HUES64 (cell line): ENCODE measurements around the gene MYH6.
"Not testable (repeated sequence)": the region's sequence is repeated elsewhere in the genome, so short reads cannot be mapped to it uniquely, and the experiment has no call there.

Experiments
- H3K27ac ChIP-seq: 2 replicates; pipeline ENCODE4 v1.7.0; 2013; ENCODE audit warnings: low read depth, low read length, inconsistent platforms
- H3K27me3 ChIP-seq: 2 replicates; pipeline ENCODE4 v1.6.1; 2013; ENCODE audit warnings: mild to moderate bottlenecking, low read length; ENCODE audit not compliant: insufficient read depth
- H3K36me3 ChIP-seq: 2 replicates; pipeline ENCODE4 v1.6.1; 2013; ENCODE audit warnings: mild to moderate bottlenecking, low read length; ENCODE audit not compliant: insufficient read depth
- H3K4me1 ChIP-seq: 2 replicates; pipeline ENCODE4 v1.6.1; 2013; ENCODE audit warnings: mild to moderate bottlenecking, low read length, moderate library complexity; ENCODE audit not compliant: insufficient read depth
- H3K4me3 ChIP-seq: 2 replicates; pipeline ENCODE4 v1.5.1; 2013; ENCODE audit warnings: mild to moderate bottlenecking, low read length, moderate library complexity
- H3K9ac ChIP-seq: 2 replicates; pipeline ENCODE4 v1.6.1; 2013; ENCODE audit warnings: mild to moderate bottlenecking, low read depth, low read length
- H3K9me3 ChIP-seq: 2 replicates; pipeline ENCODE4 v1.6.1; 2013; ENCODE audit warnings: low read depth, low read length; ENCODE audit not compliant: insufficient read depth
- WGBS: fragments of 150-250, 120-280 bp; methylation state at CpG from one replicate; pipeline ENCODE4 v1.1.7; 2013; ENCODE audit warnings: missing lambda C conversion rate; 5-methylcytosine and 5-hydroxymethylcytosine counted together

Gene MYH6

DNA sequence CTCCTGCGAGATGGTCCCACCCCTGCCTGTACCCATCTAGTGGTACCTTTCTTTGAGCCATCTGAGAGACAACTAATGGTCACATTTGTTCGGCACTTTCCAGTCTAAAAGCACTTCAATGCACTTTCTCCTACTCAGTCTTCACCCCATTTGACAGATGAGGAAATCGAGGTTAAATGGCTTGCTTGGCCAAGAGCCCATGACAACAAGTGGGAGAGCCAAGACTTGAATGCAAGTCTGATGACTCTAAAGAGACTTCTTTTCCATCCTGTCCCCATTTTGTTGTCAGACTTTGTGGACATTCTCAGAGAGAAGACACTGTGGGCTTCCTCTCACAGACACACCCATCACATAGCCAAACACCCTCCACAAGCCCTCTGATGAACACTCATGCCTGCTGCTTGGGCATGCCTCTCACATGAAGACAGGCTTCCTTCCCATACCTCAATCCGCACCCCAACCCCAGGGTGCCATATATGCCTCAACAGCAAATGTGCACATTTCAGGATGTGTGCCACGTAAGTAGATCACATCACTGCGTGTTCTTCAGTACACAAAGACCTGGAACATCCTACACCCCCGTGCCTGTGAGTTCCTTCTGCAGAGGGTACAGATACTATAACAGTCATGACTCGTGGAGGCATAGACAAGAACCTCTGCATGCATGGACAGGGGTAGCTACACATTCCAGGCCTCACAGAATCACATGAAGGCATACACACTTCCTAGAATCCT is 26.6 kb upstream of the MYH6 start:
- H3K27me3 ChIP-seq, result no peaks in the 10 kb centered on the region
- H3K9me3 ChIP-seq, result no peaks in the 10 kb centered on the region
- H3K9ac ChIP-seq, result no peak overlapping the region
- H3K27ac ChIP-seq, result no peak overlapping the region
- 91% methylated on average over 8 of the region's 8 CpGs for WGBS
- no peaks in the 10 kb centered on the region for H3K36me3 ChIP-seq
- peaks cover 27% of the 10 kb centered on the region; the same call in 1 of the 2 replicates for H3K4me1 ChIP-seq
- H3K4me3 ChIP-seq, result no peak overlapping the region

DNA sequence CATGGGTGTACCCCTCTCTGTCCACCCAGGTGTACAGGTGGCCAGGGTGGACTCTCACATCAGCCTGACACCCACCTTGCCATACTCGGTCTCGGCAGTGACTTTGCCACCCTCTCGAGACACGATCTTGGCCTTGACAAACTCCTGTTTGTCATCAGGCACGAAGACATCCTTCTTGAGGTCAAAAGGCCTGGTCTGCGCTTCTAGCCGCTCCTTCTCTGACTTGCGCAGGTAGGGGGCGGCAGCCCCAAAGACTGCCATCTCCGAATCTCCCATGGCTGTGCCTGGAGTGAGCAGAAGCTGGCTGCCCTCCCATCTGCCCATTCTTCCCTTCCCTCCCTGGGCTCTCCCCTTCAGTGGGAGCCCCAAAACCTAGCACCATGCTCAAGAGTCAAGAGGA is 25.4 kb upstream of the MYH6 start:
- WGBS, result 79% methylated on average over 10 of the region's 10 CpGs
- Histone ChIP-seq H3K36me3 (no peaks in the 10 kb centered on the region), H3K27me3 (no peaks in the 10 kb centered on the region), H3K27ac (no peak overlapping the region), H3K9ac (no peak overlapping the region), H3K9me3 (no peaks in the 10 kb centered on the region), H3K4me1 (peaks cover 22% of the 10 kb centered on the region; the same call in 1 of the 2 replicates), H3K4me3 (no peak overlapping the region)

DNA sequence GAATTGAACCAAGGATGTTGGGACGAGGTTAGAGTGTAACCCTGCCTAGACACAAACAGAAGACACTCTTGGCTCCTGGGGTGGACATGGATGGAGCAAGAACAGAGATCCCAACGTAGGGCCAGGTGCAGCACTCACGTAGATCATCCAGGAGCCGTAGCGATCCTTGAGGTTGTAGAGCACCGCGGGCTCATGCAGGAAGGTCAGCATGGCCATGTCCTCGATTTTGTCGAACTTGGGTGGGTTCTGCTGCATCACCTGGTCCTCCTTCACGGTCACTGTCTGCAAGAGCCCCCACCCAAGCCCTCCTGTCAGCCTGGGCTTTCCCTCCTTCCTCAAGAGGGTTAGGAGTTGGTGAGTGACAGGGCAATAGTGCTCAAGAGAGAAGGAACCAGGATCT is 24.9 kb upstream of the MYH6 start:
- Histone ChIP-seq H3K27ac (no peak overlapping the region), H3K27me3 (0 out of 2 replicates have a peak, but pooled peaks cover under 1% of the 10 kb centered on the region)
- WGBS, result 92% methylated on average over 10 of the region's 10 CpGs

DNA sequence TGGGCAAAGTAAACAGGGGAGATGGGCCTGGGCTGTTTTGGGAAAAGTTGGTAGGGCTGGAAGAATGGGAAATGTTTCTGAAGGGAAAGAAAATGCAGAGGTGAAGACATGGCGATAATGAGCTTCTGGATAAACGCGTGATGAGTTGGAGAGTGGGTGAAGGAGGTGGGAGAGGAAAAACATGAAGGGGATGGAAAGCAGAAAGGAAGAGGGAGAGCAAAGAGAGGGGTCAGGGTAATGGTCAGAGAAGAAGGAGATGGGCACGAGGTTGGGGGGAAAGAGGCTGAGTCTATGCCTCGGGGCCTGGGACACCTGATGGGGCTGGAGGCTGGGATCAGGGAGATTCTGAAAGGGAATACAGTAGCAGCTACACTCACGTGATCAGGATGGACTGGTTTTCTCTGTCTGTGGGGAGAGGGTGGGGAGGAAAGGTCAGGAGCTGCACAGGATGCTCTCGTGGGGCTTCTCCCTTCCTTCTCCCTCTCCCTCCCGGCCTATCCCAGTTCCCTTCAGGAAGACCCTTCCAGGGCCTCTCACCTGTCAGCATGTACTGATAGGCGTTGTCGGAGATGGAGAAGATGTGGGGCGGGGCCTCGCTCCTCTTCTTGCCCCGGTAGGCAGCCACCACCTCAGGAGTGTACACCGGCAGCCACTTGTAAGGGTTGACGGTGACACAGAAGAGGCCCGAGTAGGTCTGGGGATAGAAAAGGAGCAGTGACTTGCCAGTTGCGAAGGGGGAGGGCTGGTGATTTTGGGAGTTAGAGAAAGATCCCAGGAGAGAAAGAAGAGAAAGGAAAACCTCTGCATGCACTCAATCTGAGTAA is 24.2 kb upstream of the MYH6 start:
- Histone ChIP-seq H3K27me3 (0 out of 2 replicates have a peak, but pooled peaks cover 4% of the 10 kb centered on the region), H3K4me3 (no peak overlapping the region), H3K9me3 (no peaks in the 10 kb centered on the region), H3K27ac (no peak overlapping the region), H3K4me1 (peaks cover 11% of the 10 kb centered on the region; the same call in 1 of the 2 replicates), H3K9ac (no peak overlapping the region), H3K36me3 (no peaks in the 10 kb centered on the region)
- WGBS, result 88% methylated on average over 15 of the region's 17 CpGs

More for the DNA sequence above, 24.9 kb upstream of the MYH6 start:
- no peak overlapping the region for H3K9ac ChIP-seq
- no peaks in the 10 kb centered on the region for H3K9me3 ChIP-seq
- peaks cover 17% of the 10 kb centered on the region; the same call in 1 of the 2 replicates for H3K4me1 ChIP-seq
- no peaks in the 10 kb centered on the region for H3K36me3 ChIP-seq
- no peak overlapping the region for H3K4me3 ChIP-seq

DNA sequence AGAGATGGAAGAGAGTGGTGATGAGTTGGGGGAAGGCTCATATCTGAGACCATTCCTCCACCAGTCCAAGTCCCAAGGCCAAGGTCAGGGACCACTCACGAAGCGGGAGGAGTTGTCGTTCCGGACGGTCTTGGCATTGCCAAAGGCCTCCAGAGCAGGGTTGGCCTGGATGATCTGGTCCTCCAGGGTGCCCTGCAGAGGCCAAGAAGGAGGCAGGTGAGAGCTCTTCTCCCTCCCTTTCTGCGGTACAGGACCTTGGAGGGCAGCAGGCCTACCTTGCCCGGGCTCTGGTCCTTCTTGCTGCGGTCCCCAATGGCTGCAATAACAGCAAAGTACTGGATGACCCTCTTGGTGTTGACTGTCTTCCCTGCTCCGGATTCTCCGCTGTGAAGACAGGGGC is 23.4 kb upstream of the MYH6 start:
- H3K36me3 ChIP-seq, result no peaks in the 10 kb centered on the region
- H3K4me1 ChIP-seq, result peaks cover 3% of the 10 kb centered on the region; the same call in 1 of the 2 replicates
- H3K27ac ChIP-seq, result no peak overlapping the region
- no peak overlapping the region for H3K4me3 ChIP-seq
- H3K9me3 ChIP-seq, result no peaks in the 10 kb centered on the region
- 0 out of 2 replicates have a peak, but pooled peaks cover 4% of the 10 kb centered on the region for H3K27me3 ChIP-seq
- no peak overlapping the region for H3K9ac ChIP-seq
- 93% methylated on average over 10 of the region's 10 CpGs for WGBS

DNA sequence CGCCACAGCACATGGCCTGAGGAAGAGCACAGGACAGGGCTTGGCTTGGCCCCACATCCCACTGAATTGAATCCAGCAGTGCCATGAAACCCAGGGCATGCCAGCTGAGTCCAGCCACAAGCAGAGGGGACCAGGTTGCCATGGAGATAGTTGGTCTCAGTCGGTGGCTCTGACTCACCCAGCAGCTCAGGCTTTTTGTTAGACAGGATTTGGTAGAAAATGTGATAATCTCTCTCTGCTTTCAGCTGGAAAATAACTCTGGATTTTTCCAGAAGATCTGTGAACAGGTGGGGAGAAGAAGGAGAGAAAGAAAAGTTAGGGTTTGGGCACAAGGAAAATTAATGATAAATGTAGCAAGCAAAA is 22.6 kb upstream of the MYH6 start:
- WGBS, result 63% methylated on average over 2 of the region's 2 CpGs
- Histone ChIP-seq H3K9ac (no peak overlapping the region), H3K27me3 (peaks cover 4% of the 10 kb centered on the region; the same call in 1 of the 2 replicates), H3K4me1 (no peaks in the 10 kb centered on the region; the same call in 1 of the 2 replicates), H3K4me3 (no peak overlapping the region), H3K27ac (no peak overlapping the region), H3K9me3 (no peaks in the 10 kb centered on the region), H3K36me3 (no peaks in the 10 kb centered on the region)

DNA sequence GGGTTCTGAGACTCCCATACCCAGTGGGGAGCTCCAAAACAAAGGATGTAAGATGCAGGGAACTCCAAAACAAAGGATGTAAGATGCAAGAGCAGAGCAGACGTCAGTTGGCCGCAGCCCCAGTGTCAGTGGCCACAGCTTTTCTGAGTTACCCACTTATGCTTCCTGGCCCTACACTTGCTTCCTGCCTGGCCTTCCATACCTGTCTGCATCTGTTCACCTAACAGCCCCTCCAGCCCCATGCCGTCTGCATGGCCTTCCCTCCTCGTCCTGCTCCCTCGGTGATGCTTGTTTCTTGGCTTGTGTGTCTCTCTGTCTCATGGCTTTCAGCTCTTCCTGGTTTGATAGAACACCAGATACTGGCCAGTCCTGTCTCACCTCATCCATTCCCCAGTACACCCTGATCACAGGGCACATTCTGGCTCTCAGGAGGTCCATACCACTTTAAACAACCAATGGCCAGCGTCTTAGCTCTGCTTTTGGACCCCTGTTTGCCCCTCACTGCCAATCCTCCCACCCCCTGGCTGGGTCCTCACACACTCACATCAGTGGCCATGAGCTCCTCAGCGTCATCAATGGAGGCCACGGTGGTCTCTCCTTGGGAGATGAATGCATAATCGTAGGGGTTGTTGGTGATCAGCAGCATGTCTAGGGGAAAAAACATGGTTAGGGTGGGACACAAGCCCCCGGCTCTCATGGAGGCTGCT is 22.1 kb upstream of the MYH6 start:
- WGBS, result 86% methylated on average over 10 of the region's 10 CpGs
- no peaks in the 10 kb centered on the region; the same call in 1 of the 2 replicates for H3K4me1 ChIP-seq
- no peaks in the 10 kb centered on the region for H3K9me3 ChIP-seq
- no peak overlapping the region for H3K27ac ChIP-seq
- no peaks in the 10 kb centered on the region for H3K36me3 ChIP-seq
- no peak overlapping the region for H3K9ac ChIP-seq
- peaks cover 4% of the 10 kb centered on the region; the same call in 1 of the 2 replicates for H3K27me3 ChIP-seq
- H3K4me3 ChIP-seq, result no peak overlapping the region

DNA sequence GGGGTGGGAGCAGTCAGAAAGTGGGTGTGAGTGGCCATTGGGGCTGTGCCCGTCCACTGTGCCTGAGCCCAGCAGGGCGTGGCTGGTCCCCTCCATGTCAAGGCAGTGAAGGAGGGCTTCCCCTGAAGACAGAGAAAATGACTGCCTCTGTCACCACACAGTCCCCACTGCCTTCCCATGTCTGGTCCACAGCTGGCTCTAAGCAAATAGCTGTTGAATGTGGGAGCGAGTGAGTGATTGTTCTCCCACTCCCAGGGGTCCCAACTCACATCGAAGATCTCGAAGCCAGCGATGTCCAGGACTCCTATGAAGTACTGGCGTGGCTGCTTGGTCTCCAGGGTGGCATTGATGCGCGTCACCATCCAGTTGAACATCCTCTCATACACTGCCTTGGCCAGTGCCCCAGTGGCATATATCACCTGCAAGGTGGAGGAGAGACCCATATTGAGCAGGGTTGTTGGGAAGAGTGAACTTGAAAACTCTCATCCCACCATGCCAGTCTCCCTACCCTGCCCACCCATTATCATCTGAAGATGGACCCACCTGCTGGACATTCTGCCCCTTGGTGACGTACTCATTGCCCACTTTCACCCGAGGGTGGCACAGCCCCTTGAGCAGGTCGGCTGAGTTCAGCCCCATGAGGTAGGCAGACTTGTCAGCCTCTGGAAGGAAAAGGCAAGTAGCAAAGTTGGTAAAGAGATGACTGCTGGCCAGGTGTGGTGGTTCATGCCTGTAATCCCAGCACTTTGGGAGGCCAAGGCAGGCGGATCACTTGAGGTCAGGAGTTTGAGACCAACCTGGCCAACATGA is 20.8 kb upstream of the MYH6 start:
- Histone ChIP-seq H3K9ac (no peak overlapping the region), H3K36me3 (no peaks in the 10 kb centered on the region), H3K27ac (no peak overlapping the region), H3K9me3 (no peaks in the 10 kb centered on the region), H3K4me3 (no peak overlapping the region), H3K4me1 (no peaks in the 10 kb centered on the region; the same call in 1 of the 2 replicates), H3K27me3 (peaks cover 4% of the 10 kb centered on the region; the same call in 1 of the 2 replicates)
- WGBS, result 93% methylated on average over 13 of the region's 13 CpGs

DNA sequence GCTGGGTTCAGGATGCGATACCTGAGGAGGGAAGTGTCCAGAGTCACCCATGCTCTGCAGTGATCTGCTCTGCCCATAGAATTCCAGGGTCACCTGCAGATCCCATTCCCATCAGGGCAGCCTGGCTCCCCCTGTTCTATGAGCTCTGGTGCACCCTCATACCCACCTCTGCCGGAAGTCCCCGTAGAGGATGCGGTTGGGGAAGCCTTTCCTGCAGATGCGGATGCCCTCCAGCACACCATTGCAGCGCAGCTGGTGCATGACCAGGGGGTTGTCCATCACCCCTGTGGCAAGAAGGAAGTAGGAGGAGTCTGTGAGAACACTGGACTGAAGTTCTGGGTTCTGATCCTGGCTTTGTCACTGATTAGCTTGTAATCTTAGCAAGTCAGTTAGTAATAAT is 17.7 kb upstream of the MYH6 start:
- H3K27me3 ChIP-seq, H3K4me3 ChIP-seq, H3K9me3 ChIP-seq, H3K4me1 ChIP-seq, H3K9ac ChIP-seq, H3K36me3 ChIP-seq, H3K27ac ChIP-seq: not testable (repeated sequence)
- 95% methylated on average over 6 of the region's 6 CpGs for WGBS

DNA sequence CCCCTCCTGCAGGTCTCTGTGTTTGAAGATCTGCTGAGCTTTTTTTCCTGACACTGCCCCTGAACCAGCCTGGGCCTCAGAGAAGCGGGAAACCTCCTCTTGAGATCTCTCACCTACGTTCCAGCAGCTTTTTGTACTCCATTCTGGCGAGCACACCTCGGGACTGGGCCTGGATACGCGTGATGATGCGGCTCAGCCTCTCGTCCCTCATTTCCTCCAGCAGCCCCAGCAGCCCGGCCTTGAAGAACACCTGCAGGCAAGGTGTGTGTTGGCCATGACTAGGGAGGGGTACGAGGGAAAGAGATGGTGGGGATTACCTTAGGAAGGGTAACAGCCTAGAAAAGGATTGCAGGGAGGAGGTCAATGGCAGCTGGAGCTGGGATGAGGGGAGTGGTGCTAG is 17.1 kb upstream of the MYH6 start:
- Histone ChIP-seq H3K27ac (no peak overlapping the region), H3K27me3 (peaks cover 4% of the 10 kb centered on the region; the same call in 1 of the 2 replicates), H3K36me3 (no peaks in the 10 kb centered on the region), H3K4me3 (no peak overlapping the region), H3K4me1 (no peaks in the 10 kb centered on the region), H3K9ac (no peak overlapping the region), H3K9me3 (no peaks in the 10 kb centered on the region)
- WGBS, result 86% methylated on average over 10 of the region's 10 CpGs
